Activated gamma-delta T cell treated with anti-CD3 and anti-CD28 coated beads, Interleukin-2, amount 50 U/mL, for 16 hours (primary cell): ENCODE data around the gene CYP2C9.
"Not testable (repeated sequence)": the region's sequence is repeated elsewhere in the genome, so short reads cannot be mapped to it uniquely, and the experiment has no call there.

Experiments
- DNase-seq: peaks from one replicate; pipeline ENCODE4 v3.0.0-alpha.2; 2020; ENCODE audit warnings: low read depth

CYP2C9 gene

GRCh38 chr10:94938383-94938782 lies at the start of gene CYP2C9:
CYP2C9 (plus strand) TSS chr10:94938658; CDS start chr10:94938683, 25 bp downstream.
- no peak for DNase-seq

DNA sequence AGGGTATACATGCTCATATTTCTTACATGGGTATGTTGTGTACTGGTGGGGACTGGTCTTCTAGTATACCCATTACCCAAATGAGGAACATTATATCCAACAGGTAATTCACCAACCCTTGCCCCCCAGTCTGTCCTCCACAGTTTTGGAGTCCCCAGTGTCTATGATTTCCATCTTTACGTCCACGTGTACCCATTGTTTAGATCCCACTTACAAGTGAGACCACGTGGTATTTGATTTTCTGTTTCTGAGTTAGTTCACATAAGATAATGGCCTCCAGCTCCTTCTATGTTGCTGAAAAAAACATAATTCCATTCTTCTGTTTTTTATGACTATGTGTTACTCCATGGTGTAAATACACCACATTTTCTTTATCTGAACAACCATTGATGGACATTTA lies 49.3 kb upstream of the CYP2C9 start:
- no peak for DNase-seq

GRCh38 chr10:94890264-94891022 lies 48.0 kb upstream of the CYP2C9 start:
- no peak for DNase-seq

GRCh38 chr10:94898414-94898813 lies 40.0 kb upstream of the CYP2C9 start:
- DNase-seq: not testable (repeated sequence)

- no peak for DNase-seq
Observed at GRCh38 chr10:94902080-94902479, 36.4 kb upstream of the CYP2C9 start.

DNA sequence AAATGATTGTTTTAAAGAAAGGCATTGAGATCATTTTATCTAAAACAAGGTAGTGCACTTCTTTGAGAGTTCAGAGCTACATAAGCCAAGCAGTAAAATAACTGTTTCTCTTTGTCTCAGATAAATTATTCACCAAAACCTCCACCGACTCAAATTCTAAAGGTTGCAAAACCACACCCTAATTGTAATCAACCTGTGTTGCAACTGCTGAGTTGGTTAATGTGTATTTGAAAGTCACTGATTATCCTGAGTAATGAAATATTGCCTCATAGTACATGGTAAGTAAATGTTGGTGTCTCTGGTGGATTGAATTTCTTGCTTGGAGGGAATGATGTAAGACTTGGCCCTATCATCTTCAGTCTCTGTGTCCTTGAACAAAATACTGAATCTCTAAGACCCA lies 35.9 kb upstream of the CYP2C9 start:
- DNase-seq: no peak

DNA sequence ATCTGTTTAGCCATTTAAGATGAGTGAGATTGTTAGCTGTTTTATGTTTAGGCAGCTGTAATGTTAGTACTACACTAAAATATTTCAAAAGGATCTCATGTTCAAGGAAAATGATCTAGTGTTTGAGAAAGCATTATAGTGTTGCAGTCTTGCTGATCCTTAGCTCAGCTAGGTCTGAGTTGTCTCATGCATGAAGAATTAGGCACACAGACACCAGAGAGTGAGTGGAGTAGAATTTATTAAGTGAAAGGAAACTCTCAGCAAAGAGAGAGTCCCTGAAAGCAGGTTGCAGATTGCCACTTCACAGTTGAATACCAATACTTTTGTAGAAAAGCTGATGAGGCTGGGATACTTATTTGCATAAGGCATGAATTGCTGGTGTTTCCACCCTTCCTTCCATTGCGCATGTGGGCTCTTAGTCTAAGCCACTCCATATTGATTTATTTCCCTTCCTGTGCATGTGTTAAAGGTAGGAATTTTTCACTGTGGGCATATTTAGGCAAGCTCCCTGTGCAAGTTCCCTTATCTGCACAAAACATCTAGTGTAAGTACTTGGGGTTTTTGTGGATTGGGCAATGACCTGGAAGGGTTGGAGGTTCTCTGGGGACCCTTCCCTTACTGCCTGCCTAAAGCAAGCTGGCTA lies 33.8 kb upstream of the CYP2C9 start:
- not testable (repeated sequence) for DNase-seq

DNA sequence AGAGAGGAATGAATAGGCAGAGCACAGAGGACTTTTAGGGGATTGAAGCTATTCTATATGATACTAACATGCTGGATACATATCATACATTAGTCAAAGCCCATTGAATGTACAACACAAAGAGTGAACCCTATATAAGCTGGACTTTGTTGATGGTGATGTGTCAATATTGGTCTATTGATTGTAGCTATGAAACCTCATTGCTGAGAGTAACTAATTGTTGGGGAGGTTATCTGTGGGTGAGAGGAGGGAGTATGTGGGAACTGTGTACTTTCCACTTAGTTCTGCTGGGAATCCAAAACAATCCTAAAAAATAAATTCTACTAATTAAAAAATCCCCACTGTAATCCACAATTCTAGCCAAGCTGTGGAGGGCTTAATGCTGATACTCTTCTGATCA lies 22.0 kb upstream of the CYP2C9 start:
- no peak for DNase-seq

DNA sequence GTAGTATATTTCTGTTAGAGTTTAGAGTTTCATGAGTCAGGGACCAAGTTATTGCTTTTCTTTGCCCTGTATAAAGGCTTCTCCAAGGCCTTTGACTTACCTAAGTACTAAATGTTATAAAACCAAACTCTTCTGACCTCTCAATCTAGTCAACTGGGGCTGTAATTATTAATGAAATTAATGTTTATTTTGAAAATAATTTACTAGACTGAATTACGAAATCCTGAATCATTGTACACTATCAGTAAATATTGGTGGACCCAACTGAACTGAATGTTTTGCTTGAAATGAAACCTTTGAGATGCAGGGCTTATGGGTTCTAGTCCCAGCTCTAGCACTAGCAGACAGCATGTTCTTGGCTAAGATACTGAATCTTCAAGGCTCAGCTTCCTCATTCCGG lies 1.7 kb upstream of the CYP2C9 start:
- no peak for DNase-seq

DNA sequence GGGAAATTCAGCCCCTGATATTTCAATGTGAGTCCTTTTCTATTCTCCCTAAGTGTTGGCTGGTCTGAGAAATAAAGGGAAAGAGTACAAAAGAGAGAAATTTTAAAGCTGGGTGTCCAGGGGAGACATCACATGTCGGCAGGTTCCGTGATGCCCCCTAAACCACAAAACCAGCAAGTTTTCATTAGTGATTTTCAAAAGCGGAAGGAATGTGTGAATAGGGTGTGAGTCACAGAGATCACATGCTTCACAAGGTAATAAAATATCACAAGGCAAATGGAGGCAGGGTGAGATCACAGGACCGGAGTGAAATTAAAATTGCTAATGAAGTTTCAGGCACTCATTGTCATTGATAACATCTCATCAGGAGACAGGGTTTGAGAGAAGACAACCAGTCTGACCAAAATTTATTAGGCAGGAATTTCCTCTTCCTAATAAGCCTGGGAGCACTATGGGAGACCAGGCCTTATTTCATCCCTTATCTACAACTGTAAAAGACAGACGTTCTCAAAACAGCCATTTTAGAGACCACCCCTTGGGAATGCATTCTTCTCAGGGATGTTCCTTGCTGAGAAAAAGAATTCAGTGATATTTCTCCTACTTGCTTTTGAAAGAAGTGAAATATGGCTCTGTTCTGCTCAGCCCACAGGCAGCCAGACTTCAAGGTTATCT lies 5.1 kb downstream of the CYP2C9 start:
- DNase-seq: not testable (repeated sequence)

DNA sequence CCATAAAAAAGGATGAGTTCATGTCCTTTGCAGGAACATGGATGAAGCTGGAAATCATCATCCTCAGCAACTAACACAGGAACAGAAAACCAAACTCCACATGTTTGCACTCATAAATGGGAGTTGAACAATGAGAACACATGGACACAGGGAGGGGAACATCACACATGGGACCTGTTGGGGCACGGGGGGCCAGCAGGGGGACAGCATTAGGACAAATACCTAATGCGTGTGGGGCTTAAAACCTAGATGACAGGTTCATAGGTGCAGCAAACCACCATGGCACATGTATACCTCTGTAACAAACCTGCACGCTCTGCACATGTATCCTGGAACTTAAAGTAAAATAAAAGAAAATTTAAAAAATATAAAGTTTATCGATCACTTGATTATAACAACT lies 7.7 kb downstream of the CYP2C9 start:
- not testable (repeated sequence) for DNase-seq

DNA sequence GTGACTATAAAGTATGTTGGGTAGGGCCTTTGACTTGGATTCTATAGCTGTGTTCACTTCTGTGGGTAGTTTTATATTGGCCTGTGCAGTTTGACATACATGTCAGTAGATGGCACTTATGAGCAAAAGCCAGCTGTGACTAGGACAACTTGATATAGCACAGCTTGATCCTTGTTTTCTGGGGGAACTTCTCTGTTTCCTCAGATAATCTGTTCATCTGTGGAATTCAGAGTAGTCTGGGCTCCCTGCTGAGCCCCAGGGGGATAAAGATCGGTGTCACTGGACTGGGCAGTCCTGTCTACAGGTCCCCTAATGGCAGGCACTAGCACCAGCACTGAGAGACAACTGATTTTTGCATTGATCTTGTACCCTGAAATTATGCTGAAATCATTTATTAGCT lies 25.4 kb downstream of the CYP2C9 start:
- no peak for DNase-seq

GRCh38 chr10:94983555-94983954 lies 45.1 kb downstream of the CYP2C9 start:
- no peak for DNase-seq

DNA sequence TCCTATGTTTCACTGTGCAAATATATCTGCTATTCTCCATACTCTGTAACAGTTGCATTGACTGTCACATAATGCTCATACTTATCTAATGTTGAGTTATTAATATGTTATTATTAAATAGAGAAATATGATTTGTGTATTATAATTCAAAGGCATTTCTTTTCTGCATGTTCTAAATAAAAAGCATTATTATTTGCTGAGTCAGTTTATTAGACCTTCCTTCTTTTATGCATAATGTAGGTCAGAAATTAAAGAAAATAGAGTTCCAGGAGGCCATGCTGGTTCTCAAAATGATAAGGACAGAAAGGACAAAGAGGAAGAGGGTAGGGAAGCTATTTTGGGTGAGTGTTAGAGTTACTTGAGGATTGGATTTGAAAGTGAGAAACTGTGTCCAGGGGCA lies 50.7 kb downstream of the CYP2C9 start:
- DNase-seq: no peak

DNA sequence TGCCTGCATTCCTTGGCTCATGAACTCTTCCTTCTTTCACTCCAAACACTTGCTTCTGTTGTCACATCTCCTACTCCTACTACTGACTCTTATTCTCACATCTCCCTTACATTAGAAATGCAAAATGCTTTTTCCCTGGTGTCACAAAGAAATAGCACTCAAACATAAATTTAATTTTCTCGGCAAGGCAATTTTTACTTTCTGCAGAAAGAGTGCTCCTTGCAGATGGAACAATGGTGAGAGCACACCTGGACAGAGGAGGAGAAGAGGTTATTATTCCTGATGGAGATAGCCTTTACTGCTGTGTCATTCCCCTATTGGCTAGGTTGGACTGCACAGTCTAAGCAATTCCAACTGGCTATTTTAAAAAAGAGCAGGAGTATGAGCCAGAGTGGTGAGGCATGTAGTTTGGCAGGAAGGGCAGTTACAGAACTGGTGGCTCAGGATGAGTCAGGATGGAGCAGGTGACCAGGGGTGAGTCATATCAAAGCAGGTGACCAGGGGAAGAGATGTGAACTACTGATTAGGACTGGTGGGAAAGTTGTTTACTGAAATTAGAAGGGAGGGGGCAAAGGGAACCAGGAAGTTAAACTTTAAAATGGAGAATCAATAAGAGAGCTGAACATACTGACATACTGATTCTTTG lies 52.9 kb downstream of the CYP2C9 start:
- DNase-seq: no peak

GRCh38 chr10:94992811-94993210 lies 54.4 kb downstream of the CYP2C9 start:
- DNase-seq: no peak

DNA sequence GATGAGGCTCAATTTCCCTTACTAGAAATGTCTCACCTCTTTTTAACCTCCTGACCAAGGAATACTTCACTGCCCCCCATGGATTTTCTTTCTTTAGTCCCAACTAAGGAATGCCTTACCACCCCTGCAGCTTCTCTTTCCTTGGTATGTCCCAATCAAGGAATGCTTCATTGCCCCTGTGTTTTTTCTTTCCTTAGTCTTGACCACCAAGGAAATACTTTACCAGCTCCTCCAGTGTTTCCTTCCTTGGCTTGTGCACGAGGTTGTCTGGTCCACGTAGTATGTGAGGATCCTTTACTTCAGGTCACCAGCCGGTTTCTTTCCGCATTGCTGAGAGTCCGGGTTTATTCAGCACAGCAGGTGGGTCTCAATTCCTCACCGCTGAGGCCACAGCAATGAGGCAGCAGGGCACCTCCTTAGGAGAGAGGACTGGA lies 59.3 kb downstream of the CYP2C9 start:
- no peak for DNase-seq

DNA sequence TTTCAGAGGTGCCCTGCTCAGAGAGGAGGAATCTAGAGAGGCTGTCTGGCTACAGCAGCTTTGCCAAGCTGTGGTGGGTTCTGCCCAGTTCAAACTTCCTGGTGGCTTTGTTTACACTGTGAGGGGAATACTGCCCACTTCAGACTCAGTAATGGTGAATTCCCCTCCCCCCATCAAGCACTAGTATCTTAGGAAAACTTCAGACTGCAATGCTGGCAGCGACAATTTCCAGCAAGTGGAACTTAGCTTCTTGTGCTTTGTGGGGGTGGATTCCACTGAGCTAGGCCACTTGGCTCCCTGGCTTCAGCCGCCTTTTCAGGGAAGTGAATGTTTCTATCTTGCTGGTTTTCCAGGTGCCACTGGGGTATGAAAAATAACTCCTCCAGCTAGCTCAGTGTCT lies 88.0 kb downstream of the CYP2C9 start:
- no peak for DNase-seq

- no peak for DNase-seq
Observed at GRCh38 chr10:95031656-95032055, 93.2 kb downstream of the CYP2C9 start.

DNA sequence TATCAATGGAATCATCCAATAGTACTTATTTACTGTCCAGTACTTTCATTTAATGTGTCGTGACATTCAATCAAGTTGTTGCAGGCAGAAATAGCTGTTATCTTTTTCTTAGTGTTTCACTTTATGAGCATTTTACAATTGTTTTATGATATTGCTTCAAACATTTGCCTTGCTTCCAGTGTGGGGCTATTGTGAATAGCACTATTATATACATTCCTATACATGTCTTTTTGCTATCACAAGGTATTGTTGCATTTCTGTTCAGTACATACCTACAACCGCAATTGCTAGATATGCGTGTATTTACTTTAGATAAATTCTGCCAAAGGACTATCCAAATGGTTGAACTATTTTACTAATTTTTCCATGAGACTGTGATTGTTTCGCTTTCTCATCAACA lies 95.9 kb downstream of the CYP2C9 start:
- DNase-seq: no peak

GRCh38 chr10:95035332-95036295 lies 97.2 kb downstream of the CYP2C9 start:
- no peak for DNase-seq
